OCI-LY1 (cell line): ENCODE measurements around the gene ITCH.

Source experiments
- CTCF ChIP-seq: fragments of 200-600 bp; sonication (generic), shearing (Covaris generic); IDR thresholded peaks from 2 replicates; pipeline ENCODE4 v1.5.1; 2017; ENCODE audit warnings: mild to moderate bottlenecking, antibody characterized with exemption, low read length, moderate library complexity, mixed read lengths
- EZH2 ChIP-seq: fragments of 200-600 bp; sonication (generic), shearing (Covaris generic); IDR thresholded peaks from 2 replicates; pipeline ENCODE4 v1.8.0; 2017; ENCODE audit warnings: borderline replicate concordance, mixed run types, mild to moderate bottlenecking, antibody characterized with exemption, low read length, moderate library complexity, mixed read lengths

- TF ChIP-seq CTCF (no peak), EZH2 (no peak)
Observed at GRCh38 chr20:34396408-34396807, 33.3 kb downstream of the ITCH start.
